ENCODE data around the gene NDE1.

DNA sequence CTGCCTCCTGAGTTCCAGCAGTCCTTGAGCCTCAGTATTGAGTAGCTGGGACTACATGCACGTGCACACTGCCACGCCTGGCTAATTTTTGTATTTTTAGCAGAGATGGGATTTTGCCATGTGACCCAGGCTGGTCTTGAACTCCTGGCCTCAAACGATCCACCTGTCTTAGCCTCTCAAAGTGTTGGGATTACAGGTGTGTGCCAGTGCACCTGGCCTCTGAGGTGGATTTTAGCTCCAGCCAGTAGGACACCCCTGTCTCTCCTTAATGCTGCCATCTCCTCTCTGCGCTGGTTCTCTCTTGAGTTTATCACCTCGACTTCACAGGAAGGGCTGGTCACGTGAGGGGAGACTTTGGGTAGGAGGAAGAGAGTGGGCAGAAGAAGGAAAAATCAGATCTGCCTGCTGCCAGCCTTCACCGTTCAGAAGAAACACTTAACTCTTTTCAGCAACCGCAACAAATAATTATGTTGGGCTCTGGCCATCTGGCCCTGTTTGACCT is 55.1 kb downstream of the NDE1 start:
- TF ChIP-seq, protein P1, sequence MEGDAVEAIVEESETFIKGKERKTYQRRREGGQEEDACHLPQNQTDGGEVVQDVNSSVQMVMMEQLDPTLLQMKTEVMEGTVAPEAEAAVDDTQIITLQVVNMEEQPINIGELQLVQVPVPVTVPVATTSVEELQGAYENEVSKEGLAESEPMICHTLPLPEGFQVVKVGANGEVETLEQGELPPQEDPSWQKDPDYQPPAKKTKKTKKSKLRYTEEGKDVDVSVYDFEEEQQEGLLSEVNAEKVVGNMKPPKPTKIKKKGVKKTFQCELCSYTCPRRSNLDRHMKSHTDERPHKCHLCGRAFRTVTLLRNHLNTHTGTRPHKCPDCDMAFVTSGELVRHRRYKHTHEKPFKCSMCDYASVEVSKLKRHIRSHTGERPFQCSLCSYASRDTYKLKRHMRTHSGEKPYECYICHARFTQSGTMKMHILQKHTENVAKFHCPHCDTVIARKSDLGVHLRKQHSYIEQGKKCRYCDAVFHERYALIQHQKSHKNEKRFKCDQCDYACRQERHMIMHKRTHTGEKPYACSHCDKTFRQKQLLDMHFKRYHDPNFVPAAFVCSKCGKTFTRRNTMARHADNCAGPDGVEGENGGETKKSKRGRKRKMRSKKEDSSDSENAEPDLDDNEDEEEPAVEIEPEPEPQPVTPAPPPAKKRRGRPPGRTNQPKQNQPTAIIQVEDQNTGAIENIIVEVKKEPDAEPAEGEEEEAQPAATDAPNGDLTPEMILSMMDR (conservative IDR thresholded peaks at IDR 0.05 in 1 of 2, IDR thresholded peaks at IDR 0.05 in 1 of 2; ENCODE audit: low read depth in 1 of 2, low read length in 2 of 2) = no peak
- TF ChIP-seq EZH2 (IDR thresholded peaks at IDR 0.05; ENCODE audit: low read length, missing control alignments) = no peak

All from fibroblast of lung (primary cell).